Measurements from ENCODE around the gene OR1I1. TPM values are rescaled to one million over a fixed set of nuclear protein-coding genes. Genes with fewer than 3 reads are reported as not detected.

Gene OR1I1
- total and polyA plus RNA-seq, 8 donors, result not detected

DNA sequence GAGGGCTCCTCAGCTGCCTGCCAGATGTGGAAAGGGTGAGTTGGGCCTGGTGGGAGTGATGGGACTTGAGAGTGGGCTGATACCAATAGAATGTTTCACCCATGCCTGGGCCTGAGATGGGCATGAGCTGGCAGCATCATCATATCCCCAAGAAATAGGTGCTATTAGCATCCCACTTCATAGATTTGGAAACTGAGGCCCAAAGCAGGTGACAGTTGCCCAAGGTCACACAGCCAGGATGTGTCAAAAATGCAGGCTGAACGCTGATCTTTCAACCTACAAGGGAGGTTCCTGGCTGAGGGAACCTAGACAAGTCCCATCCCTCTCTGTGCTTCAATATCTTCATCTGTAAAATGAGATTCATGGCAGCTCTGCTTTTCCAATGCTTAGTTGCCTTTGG is 29.7 kb downstream of the OR1I1 start:
- H3K36me3 ChIP-seq, result peaks cover 0 to 12% (median 5%) of the 10 kb centered on the region in 3 donors
- no peaks in the 10 kb centered on the region for H3K27me3 ChIP-seq
- FAIRE-seq (no peak), DNase-seq (no peak), ATAC-seq (no peak)
- no peak overlapping the region for H3K27ac ChIP-seq
- TF ChIP-seq, protein P1, sequence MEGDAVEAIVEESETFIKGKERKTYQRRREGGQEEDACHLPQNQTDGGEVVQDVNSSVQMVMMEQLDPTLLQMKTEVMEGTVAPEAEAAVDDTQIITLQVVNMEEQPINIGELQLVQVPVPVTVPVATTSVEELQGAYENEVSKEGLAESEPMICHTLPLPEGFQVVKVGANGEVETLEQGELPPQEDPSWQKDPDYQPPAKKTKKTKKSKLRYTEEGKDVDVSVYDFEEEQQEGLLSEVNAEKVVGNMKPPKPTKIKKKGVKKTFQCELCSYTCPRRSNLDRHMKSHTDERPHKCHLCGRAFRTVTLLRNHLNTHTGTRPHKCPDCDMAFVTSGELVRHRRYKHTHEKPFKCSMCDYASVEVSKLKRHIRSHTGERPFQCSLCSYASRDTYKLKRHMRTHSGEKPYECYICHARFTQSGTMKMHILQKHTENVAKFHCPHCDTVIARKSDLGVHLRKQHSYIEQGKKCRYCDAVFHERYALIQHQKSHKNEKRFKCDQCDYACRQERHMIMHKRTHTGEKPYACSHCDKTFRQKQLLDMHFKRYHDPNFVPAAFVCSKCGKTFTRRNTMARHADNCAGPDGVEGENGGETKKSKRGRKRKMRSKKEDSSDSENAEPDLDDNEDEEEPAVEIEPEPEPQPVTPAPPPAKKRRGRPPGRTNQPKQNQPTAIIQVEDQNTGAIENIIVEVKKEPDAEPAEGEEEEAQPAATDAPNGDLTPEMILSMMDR (IDR thresholded peaks at IDR 0.05), result no peak
- H3K9me3 ChIP-seq, result no peaks in the 10 kb centered on the region
- intact Hi-C loops (cut with DNase I), result no loop called here
- 83 to 95% methylated on average over 1 of the region's 1 CpG for WGBS, 2 donors
- no peak overlapping the region for H3K4me3 ChIP-seq
- H3K4me1 ChIP-seq, result no peaks in the 10 kb centered on the region

DNA sequence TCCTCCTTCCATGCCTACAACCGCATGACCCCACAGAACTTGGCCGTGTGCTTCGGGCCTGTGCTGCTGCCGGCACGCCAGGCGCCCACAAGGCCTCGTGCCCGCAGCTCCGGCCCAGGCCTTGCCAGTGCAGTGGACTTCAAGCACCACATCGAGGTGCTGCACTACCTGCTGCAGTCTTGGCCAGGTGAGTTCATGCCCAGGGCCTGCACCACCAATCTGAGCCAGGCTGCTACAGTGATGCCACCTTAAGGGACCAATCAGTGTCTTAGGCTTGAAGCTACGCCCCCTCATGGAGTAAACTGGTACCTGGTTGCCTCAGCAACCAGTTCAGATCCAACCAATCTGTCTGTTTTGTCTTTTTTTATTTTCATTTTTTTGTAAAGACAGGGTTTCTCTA is 30.4 kb downstream of the OR1I1 start:
- intact Hi-C loops (cut with DNase I), result no loop called here
- TF ChIP-seq, protein P1 (IDR thresholded peaks at IDR 0.05), result no peak
- no peaks in the 10 kb centered on the region for H3K4me1 ChIP-seq
- H3K4me3 ChIP-seq, result no peak overlapping the region
- DNase-seq (no peak), ATAC-seq (peak in 2 of 4 donors; percentile 13 to 15), FAIRE-seq (no peak)
- H3K27me3 ChIP-seq, result no peaks in the 10 kb centered on the region
- no peaks in the 10 kb centered on the region for H3K9me3 ChIP-seq
- peaks cover 0 to 12% (median 10%) of the 10 kb centered on the region in 3 donors for H3K36me3 ChIP-seq
- no peak overlapping the region for H3K27ac ChIP-seq
- WGBS, 2 donors, result 90% methylated on average over 11 of the region's 11 CpGs

DNA sequence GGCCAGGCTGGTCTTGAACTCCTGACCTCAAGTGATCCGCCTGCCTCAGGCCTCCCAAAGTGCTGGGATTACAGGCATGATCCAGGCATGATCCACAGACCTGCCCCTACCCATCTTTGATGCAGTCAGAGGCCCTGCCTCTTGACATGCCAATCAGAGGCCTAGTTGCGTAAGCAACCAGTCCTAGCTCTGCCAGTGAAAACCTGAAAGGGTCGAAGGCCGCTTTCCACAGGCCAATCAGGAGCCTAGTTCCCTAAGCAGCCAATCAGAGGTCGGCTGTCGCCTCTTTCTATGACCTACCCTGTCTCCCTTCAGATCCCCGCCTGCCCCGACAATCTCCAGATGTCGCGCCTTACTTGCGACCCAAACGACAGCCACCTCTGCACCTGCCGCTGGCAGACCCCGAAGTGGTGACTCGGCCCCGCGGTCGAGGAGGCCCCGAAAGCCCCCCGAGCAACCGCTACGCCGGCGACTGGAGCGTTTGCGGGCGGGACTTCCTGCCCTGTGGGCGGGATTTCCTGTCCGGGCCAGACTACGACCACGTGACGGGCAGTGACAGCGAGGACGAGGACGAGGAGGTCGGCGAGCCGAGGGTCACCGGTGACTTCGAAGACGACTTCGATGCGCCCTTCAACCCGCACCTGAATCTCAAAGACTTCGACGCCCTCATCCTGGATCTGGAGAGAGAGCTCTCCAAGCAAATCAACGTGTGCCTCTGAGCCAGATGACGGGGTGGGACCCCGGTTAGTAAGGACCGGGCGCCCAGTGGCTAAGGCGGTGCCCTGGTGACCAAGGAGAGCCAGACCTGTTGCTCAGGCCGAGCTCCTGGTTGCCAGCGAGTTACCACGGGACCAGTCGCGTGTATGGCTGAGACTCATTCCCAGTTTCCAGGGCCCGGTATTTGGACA is 31.5 kb downstream of the OR1I1 start:
- ATAC-seq (no peak), FAIRE-seq (no peak), DNase-seq (no peak)
- TF ChIP-seq, protein P1 (IDR thresholded peaks at IDR 0.05), result no peak
- intact Hi-C loops (cut with DNase I), result no loop called here
- H3K4me3 ChIP-seq, result no peak overlapping the region
- no peaks in the 10 kb centered on the region for H3K9me3 ChIP-seq
- H3K36me3 ChIP-seq, result peaks cover 0 to 21% (median 12%) of the 10 kb centered on the region in 3 donors
- no peaks in the 10 kb centered on the region for H3K4me1 ChIP-seq
- WGBS, 2 donors, result 93% methylated on average over 58 of the region's 58 CpGs
- H3K27me3 ChIP-seq, result no peaks in the 10 kb centered on the region
- H3K27ac ChIP-seq, result no peak overlapping the region

DNA sequence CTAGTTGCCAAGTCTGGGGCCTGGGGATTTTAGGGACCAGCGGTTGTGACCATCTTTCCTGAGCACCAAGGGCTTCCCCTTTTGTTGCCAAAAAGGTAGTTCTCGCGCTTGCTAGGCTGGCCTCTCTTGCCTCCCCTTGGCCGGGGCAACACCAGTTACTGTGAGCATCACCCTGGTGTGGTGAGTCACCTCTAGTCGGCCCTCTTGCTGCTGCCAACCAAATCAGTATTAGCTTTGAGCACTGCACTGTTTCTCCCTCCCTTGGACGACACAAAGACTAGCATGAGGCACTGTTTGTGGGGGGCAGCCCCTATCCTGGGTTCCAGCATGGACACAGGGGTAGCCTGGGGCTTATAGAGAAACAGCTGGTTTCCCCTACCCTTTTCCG is 32.1 kb downstream of the OR1I1 start:
- intact Hi-C loops (cut with DNase I), result no loop called here
- Histone ChIP-seq H3K36me3 (peaks cover 0 to 28% (median 18%) of the 10 kb centered on the region in 3 donors), H3K27ac (no peak overlapping the region), H3K4me1 (no peaks in the 10 kb centered on the region), H3K27me3 (no peaks in the 10 kb centered on the region), H3K4me3 (no peak overlapping the region), H3K9me3 (no peaks in the 10 kb centered on the region)
- TF ChIP-seq, protein P1 (IDR thresholded peaks at IDR 0.05), result no peak
- DNase-seq (no peak), ATAC-seq (no peak), FAIRE-seq (no peak)
- 85 to 86% methylated on average over 7 of the region's 7 CpGs for WGBS, 2 donors

DNA sequence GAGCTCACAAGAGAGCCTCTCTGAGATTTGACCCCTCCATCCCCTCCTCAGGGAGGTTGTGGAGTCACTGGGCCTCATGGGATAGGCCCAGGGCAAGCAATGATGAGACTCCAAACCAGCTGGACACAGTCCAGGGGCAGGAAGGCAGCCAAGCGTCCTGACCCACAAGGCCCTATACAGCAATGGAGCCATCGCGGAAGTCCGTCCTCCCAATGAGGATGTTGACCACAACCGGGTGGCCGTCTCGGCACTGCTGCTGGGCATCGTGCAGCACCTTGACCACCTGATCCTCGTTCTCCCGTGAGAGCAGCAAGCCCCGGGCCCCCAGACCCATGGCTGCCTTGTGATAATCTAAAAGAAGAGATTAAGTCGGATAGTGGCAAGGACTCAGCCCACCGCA is 33.1 kb downstream of the OR1I1 start:
- H3K4me1 ChIP-seq, result no peaks in the 10 kb centered on the region
- H3K27ac ChIP-seq, result no peak overlapping the region
- FAIRE-seq (no peak), ATAC-seq (peak in 3 of 4 donors; percentile 22 to 44 (median 28)), DNase-seq (peak in 1 of 6 donors; percentile 49)
- no peaks in the 10 kb centered on the region for H3K9me3 ChIP-seq
- H3K27me3 ChIP-seq, result no peaks in the 10 kb centered on the region
- TF ChIP-seq, protein P1 (IDR thresholded peaks at IDR 0.05), result no peak
- peaks cover 0 to 37% (median 19%) of the 10 kb centered on the region in 3 donors for H3K36me3 ChIP-seq
- intact Hi-C loops (cut with DNase I), result no loop called here
- 78 to 79% methylated on average over 13 of the region's 13 CpGs for WGBS, 2 donors
- H3K4me3 ChIP-seq, result no peak overlapping the region
